SK-N-SH (cell line): Measurements from ENCODE around the gene DEPDC1B. TPM values are rescaled to one million over a fixed set of nuclear protein-coding genes. Genes with fewer than 3 reads are reported as not detected.

Source experiments
- CTCF ChIA-PET: fragments of 300-600, 350-600 bp; formaldehyde crosslinking; extraction: SDS; loops from one replicate; lab custom pipeline; 2021; lab: Yijun Ruan, JAX
- POLR2A ChIA-PET: fragments of 350-600 bp; sonication (Branson Sonifier 250); formaldehyde crosslinking; extraction: SDS; loops from one replicate; lab custom pipeline; 2020; ENCODE audit warnings: antibody characterized with exemption, inconsistent platforms; lab: Yijun Ruan, JAX
- DNase-seq: peaks from one replicate; pipeline ENCODE4 v3.0.0; 2012
- H2AFZ ChIP-seq: fragments of 200-600 bp; sonication (generic); 2 replicates; pipeline ENCODE4 v1.8.1; 2016; ENCODE audit warnings: antibody characterized with exemption, mild to moderate bottlenecking, low read depth
- H3F3A ChIP-seq: fragments of 200-600 bp; sonication (generic); replicated peaks from 2 replicates; pipeline ENCODE3; 2016; ENCODE audit warnings: antibody characterized with exemption, mild to moderate bottlenecking; ENCODE audit not compliant: insufficient read depth
- H3K27ac ChIP-seq, 2 experiments: fragments of 200-500 bp in 1 of 2; fragments of 200-600 bp in 1 of 2; sonication (Bioruptor generic) in 1 of 2; sonication (generic), shearing (Covaris generic) in 1 of 2; 2 replicates each; pipeline versions ENCODE4 v1.5.1 to v1.6.1; 2014 to 2016; ENCODE audit warnings: low read depth in 2 of 2, inconsistent platforms in 1 of 2, low read length in 1 of 2, mild to moderate bottlenecking in 1 of 2, mixed read lengths in 1 of 2
- H3K27me3 ChIP-seq: fragments of 200-600 bp; sonication (generic), shearing (Covaris generic); 2 replicates; pipeline ENCODE4 v1.6.1; 2016; ENCODE audit warnings: mixed run types; ENCODE audit not compliant: insufficient read depth
- H3K36me3 ChIP-seq, 2 experiments: fragments of 200-500 bp in 1 of 2; fragments of 200-600 bp in 1 of 2; sonication (Bioruptor generic) in 1 of 2; sonication (generic) in 1 of 2; replicated peaks in 1 of 2; 2 replicates each; pipeline versions ENCODE3 to v1.5.1; 2014 to 2016; ENCODE audit warnings: low read length in 1 of 2, mild to moderate bottlenecking in 1 of 2; ENCODE audit not compliant: insufficient read depth in 2 of 2, control insufficient read depth in 1 of 2
- H3K4me1 ChIP-seq, 2 experiments: fragments of 200-500 bp in 1 of 2; fragments of 200-600 bp in 1 of 2; sonication (Bioruptor generic) in 1 of 2; sonication (generic), shearing (Covaris generic) in 1 of 2; 2 replicates each; pipeline versions ENCODE4 v1.5.1 to v1.6.1; 2014 to 2016; ENCODE audit warnings: low read depth in 1 of 2, low read length in 1 of 2, mixed run types in 1 of 2; ENCODE audit not compliant: insufficient read depth in 2 of 2, control insufficient read depth in 1 of 2
- H3K4me2 ChIP-seq: fragments of 200-600 bp; sonication (generic), shearing (Covaris generic); 2 replicates; pipeline ENCODE4 v1.6.1; 2017; ENCODE audit warnings: mixed run types
- H3K4me3 ChIP-seq, 2 experiments: fragments of 200-500 bp in 1 of 2; fragments of 200-600 bp in 1 of 2; sonication (Bioruptor generic) in 1 of 2; sonication (generic), shearing (Covaris generic) in 1 of 2; 2 replicates each; pipeline versions ENCODE4 v1.5.1 to v1.8.1; 2014 to 2016; ENCODE audit warnings: low read depth in 2 of 2, inconsistent platforms in 1 of 2, low read length in 1 of 2, mild to moderate bottlenecking in 1 of 2, mixed read lengths in 1 of 2, moderate library complexity in 1 of 2
- H3K79me2 ChIP-seq: fragments of 200-600 bp; sonication (generic); 2 replicates; pipeline ENCODE4 v1.8.1; 2017; ENCODE audit warnings: mild to moderate bottlenecking; ENCODE audit not compliant: insufficient read depth
- H3K9ac ChIP-seq: fragments of 200-600 bp; sonication (generic); 2 replicates; pipeline ENCODE4 v1.6.1; 2017; ENCODE audit warnings: mixed run types
- H3K9me2 ChIP-seq: fragments of 200-600 bp; sonication (generic); 2 replicates; pipeline ENCODE4 v1.6.1; 2017; ENCODE audit warnings: mixed run types
- H3K9me3 ChIP-seq: fragments of 200-600 bp; sonication (generic); 2 replicates; pipeline ENCODE4 v1.6.1; 2017; ENCODE audit warnings: mixed run types, mild to moderate bottlenecking, moderate library complexity
- H4K20me1 ChIP-seq: fragments of 200-600 bp; sonication (generic); 2 replicates; pipeline ENCODE4 v1.6.1; 2017; ENCODE audit warnings: mild to moderate bottlenecking, mixed run types; ENCODE audit not compliant: insufficient read depth
- ELF1 ChIP-seq: IDR thresholded peaks from 2 replicates; pipeline ENCODE4 v1.4.0; 2012
- EP300 ChIP-seq, 2 experiments: IDR thresholded peaks; 2 replicates each; pipeline versions ENCODE4 v1.4.0 to v1.6.1; 2012; ENCODE audit warnings: borderline replicate concordance in 1 of 2, low read depth in 1 of 2, low read length in 1 of 2
- EZH2phosphoT487 ChIP-seq: fragments of 200-600 bp; sonication (generic); IDR thresholded peaks from 2 replicates; pipeline ENCODE4 v1.6.1; 2017; ENCODE audit warnings: low read depth, mixed run types, mild to moderate bottlenecking, antibody characterized with exemption, moderate library complexity, borderline replicate concordance
- FOSL2 ChIP-seq: IDR thresholded peaks from 2 replicates; pipeline ENCODE4 v1.4.0; 2012; ENCODE audit warnings: low read depth, mild to moderate bottlenecking, moderate library complexity, borderline replicate concordance
- FOXJ3 ChIP-seq: sonication (generic); formaldehyde crosslinking; IDR thresholded peaks from 2 replicates; pipeline ENCODE4 v1.5.1; 2020; ENCODE audit warnings: mild to moderate bottlenecking, missing genetic modification reagents
- FOXM1 ChIP-seq: IDR thresholded peaks from 2 replicates; pipeline ENCODE4 v1.4.0; 2012; ENCODE audit warnings: low read depth, mild to moderate bottlenecking
- GATA2 ChIP-seq: sonication (generic); formaldehyde crosslinking; IDR thresholded peaks from 2 replicates; pipeline ENCODE4 v1.5.0; 2020; ENCODE audit warnings: mild to moderate bottlenecking, missing genetic modification reagents
- JUND ChIP-seq: IDR thresholded peaks from 2 replicates; pipeline ENCODE4 v1.4.0; 2012
- MEF2A ChIP-seq: IDR thresholded peaks from 2 replicates; pipeline ENCODE4 v1.4.0; 2012; ENCODE audit warnings: low read depth, borderline replicate concordance
- NFIC ChIP-seq: IDR thresholded peaks from 2 replicates; pipeline ENCODE4 v1.4.0; 2012; ENCODE audit warnings: borderline replicate concordance
- POLR2AphosphoS5 ChIP-seq: IDR thresholded peaks from 2 replicates; pipeline ENCODE4 v1.6.1; 2012; ENCODE audit warnings: low read depth, low read length
- RAD21 ChIP-seq: IDR thresholded peaks from 2 replicates; pipeline ENCODE4 v1.6.1; 2012; ENCODE audit warnings: mild to moderate bottlenecking, low read length
- RCOR1 ChIP-seq: fragments of 150-350 bp; IDR thresholded peaks from 2 replicates; pipeline ENCODE4 v1.6.1; 2017; ENCODE audit warnings: antibody characterized with exemption, low read length
- RFX5 ChIP-seq: IDR thresholded peaks from 2 replicates; pipeline ENCODE4 v1.6.1; 2012; ENCODE audit warnings: mild to moderate bottlenecking, improper control_type of control experiment, low read length
- SMC3 ChIP-seq: IDR thresholded peaks from 2 replicates; pipeline ENCODE4 v1.6.1; 2012; ENCODE audit warnings: low read depth, low read length, improper control_type of control experiment
- TCF12 ChIP-seq: IDR thresholded peaks from 2 replicates; pipeline ENCODE4 v1.4.0; 2012
- YY1 ChIP-seq: IDR thresholded peaks from 2 replicates; pipeline ENCODE4 v1.4.0; 2012; ENCODE audit warnings: low read depth, mild to moderate bottlenecking
- WGBS: methylation state at CpG from one replicate; pipeline ENCODE4 v1.1.6; 2017; ENCODE audit warnings: low lambda C conversion rate; 5-methylcytosine and 5-hydroxymethylcytosine counted together
- polyA plus RNA-seq, 3 experiments: library from polyadenylated mRNA; depleted of rRNA; stranded (reverse); fragments of >200 nt; gene quantifications; 2 replicates each; pipeline ENCODE4 v1.2.3, GENCODE V29; 2012
- TF ChIP-seq, protein P1 (sequence below): IDR thresholded peaks from 2 replicates; pipeline ENCODE4 v1.4.0; 2012; ENCODE audit warnings: low read depth, borderline replicate concordance
- TF ChIP-seq, protein P2 (sequence below): IDR thresholded peaks from 2 replicates; pipeline ENCODE4 v1.6.1; 2012; ENCODE audit warnings: mild to moderate bottlenecking, low read depth, low read length, moderate library complexity
- TF ChIP-seq, protein P3 (sequence below): fragments of 150-350 bp; IDR thresholded peaks from 2 replicates; pipeline ENCODE4 v1.6.1; 2017; ENCODE audit warnings: antibody characterized with exemption, low read length, low read depth, borderline replicate concordance
- TF ChIP-seq, protein P4 (sequence below): IDR thresholded peaks from 2 replicates; pipeline ENCODE4; 2012
- TF ChIP-seq, protein P5 (sequence below): fragments of 150-350 bp; IDR thresholded peaks from 2 replicates; pipeline ENCODE4 v1.6.1; 2016; ENCODE audit warnings: mild to moderate bottlenecking, low read depth, low read length

Gene DEPDC1B
- polyA plus RNA-seq, 1 of the 3 experiments (the other 2 are of a cell fraction): 4.7 TPM

DNA sequence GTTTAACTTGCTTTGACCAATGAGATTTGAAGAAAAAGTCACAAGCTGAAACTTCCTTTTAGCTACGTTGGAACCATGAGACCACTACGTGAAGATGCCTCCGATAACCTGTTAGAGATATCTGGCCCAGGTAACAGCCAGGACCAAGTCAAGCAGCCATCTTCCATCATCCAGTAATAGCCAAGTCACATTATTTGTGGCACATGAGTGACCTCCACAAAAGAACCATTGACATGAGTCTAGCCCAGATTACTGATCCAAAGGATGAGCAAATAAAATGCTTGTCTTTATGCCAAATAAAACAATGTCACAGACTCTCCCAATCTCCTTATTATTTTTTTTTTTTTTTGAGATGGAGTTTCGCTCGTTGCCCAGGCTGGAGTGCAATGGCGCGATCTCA, 1.6 kb downstream of the DEPDC1B start:
- Histone ChIP-seq H3K4me3 (peak overlapping the region in 1 of 2 experiments; percentile 96; a peak in 1 of 4 replicates), H3K27me3 (no peaks in the 10 kb centered on the region; the same call in 1 of the 2 replicates), H2AFZ (peak overlapping the region; percentile 100; the same call in 1 of the 2 replicates), H3K79me2 (peaks cover 57% of the 10 kb centered on the region), H3K9me3 (no peaks in the 10 kb centered on the region), H3K27ac (0 out of 4 replicates have a peak overlapping the region, but pooled peaks of 1 of the 2 experiments have one; percentile 75), H3K9ac (no peak overlapping the region), H3F3A (peaks cover 12% of the 10 kb centered on the region), H3K4me2 (peak overlapping the region; percentile 83), H3K36me3 (no peaks in the 10 kb centered on the region), H3K4me1 (peaks cover 8 to 11% of the 10 kb centered on the region in 2 experiments; a peak in 3 of 4 replicates), H3K9me2 (no peaks in the 10 kb centered on the region), H4K20me1 (no peaks in the 10 kb centered on the region)
- ChIA-PET POLR2A (interaction anchor here (1.0 kb wide), 1 partner anchor 146 kb away, joined by 4 read pairs; the partner anchor contains the start of gene ELOVL7), CTCF (interaction anchor here (1.2 to 5.2 kb wide), 5 partner anchors 10 to 1236 kb away, joined by 3 to 51 read pairs (median 12); no protein-coding TSS in a partner anchor)
- TF ChIP-seq RCOR1 (no peak), TCF12 (no peak), FOXM1 (no peak), EP300 (IDR thresholded peaks at IDR 0.05; ENCODE audit: borderline replicate concordance in 1 of 2, low read depth in 1 of 2, low read length in 1 of 2) (no peak), YY1 (no peak), POLR2AphosphoS5 (no peak), SMC3 (no peak), FOSL2 (no peak), FOXJ3 (CRISPR knock-in tag) (no peak), EZH2phosphoT487 (no peak), JUND (no peak), MEF2A (no peak), RAD21 (no peak)
- no peak for DNase-seq
- 97% methylated on average over 7 of the region's 7 CpGs for WGBS

DNA sequence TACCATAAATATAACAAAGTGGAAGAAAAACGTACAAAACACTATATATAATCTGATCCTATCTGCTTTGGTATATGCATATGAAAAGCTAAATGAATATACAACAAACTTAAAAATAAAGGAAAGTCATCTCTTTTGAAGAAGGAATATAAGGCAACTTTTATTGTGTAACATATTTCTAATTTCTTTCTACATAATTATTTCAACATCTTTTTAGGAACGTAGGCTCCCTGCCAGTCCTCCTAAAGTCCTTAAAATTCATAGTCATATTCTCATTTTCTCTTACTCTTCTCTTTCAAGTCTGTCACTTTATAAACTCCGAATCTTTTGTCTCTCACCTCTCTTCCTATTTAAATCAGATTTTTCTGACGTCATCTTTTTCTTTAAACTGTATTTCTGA, 9.6 kb downstream of the DEPDC1B start:
- H3K4me2 ChIP-seq: no peak overlapping the region
- no peaks in the 10 kb centered on the region for H3K27me3 ChIP-seq
- 93% methylated on average over 4 of the region's 4 CpGs for WGBS
- H3K79me2 ChIP-seq: peaks cover 74% of the 10 kb centered on the region
- no peaks in the 10 kb centered on the region for H3F3A ChIP-seq
- H3K9ac ChIP-seq: no peak overlapping the region
- H3K36me3 ChIP-seq: no peaks in the 10 kb centered on the region
- peaks cover 0 to 4% of the 10 kb centered on the region in 2 experiments; a peak in 2 of 4 replicates for H3K4me1 ChIP-seq
- no peaks in the 10 kb centered on the region for H4K20me1 ChIP-seq
- no peaks in the 10 kb centered on the region for H3K9me2 ChIP-seq
- CTCF ChIA-PET: interaction anchor here (1.5 to 1.6 kb wide), 2 partner anchors 10 to 13 kb away, joined by 4 to 5 read pairs; partner anchors contain the start of gene DEPDC1B
- no peak overlapping the region for H2AFZ ChIP-seq
- H3K27ac ChIP-seq: no peak overlapping the region
- POLR2A ChIA-PET: no interaction called here
- no peaks in the 10 kb centered on the region for H3K9me3 ChIP-seq
- no peak overlapping the region for H3K4me3 ChIP-seq
- no peak for DNase-seq
- TF ChIP-seq, protein P1, sequence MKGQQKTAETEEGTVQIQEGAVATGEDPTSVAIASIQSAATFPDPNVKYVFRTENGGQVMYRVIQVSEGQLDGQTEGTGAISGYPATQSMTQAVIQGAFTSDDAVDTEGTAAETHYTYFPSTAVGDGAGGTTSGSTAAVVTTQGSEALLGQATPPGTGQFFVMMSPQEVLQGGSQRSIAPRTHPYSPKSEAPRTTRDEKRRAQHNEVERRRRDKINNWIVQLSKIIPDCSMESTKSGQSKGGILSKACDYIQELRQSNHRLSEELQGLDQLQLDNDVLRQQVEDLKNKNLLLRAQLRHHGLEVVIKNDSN: no peak
- TF ChIP-seq, protein P2, sequence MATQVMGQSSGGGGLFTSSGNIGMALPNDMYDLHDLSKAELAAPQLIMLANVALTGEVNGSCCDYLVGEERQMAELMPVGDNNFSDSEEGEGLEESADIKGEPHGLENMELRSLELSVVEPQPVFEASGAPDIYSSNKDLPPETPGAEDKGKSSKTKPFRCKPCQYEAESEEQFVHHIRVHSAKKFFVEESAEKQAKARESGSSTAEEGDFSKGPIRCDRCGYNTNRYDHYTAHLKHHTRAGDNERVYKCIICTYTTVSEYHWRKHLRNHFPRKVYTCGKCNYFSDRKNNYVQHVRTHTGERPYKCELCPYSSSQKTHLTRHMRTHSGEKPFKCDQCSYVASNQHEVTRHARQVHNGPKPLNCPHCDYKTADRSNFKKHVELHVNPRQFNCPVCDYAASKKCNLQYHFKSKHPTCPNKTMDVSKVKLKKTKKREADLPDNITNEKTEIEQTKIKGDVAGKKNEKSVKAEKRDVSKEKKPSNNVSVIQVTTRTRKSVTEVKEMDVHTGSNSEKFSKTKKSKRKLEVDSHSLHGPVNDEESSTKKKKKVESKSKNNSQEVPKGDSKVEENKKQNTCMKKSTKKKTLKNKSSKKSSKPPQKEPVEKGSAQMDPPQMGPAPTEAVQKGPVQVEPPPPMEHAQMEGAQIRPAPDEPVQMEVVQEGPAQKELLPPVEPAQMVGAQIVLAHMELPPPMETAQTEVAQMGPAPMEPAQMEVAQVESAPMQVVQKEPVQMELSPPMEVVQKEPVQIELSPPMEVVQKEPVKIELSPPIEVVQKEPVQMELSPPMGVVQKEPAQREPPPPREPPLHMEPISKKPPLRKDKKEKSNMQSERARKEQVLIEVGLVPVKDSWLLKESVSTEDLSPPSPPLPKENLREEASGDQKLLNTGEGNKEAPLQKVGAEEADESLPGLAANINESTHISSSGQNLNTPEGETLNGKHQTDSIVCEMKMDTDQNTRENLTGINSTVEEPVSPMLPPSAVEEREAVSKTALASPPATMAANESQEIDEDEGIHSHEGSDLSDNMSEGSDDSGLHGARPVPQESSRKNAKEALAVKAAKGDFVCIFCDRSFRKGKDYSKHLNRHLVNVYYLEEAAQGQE: no peak
- no peak for TF ChIP-seq RFX5
- TF ChIP-seq, protein P3, sequence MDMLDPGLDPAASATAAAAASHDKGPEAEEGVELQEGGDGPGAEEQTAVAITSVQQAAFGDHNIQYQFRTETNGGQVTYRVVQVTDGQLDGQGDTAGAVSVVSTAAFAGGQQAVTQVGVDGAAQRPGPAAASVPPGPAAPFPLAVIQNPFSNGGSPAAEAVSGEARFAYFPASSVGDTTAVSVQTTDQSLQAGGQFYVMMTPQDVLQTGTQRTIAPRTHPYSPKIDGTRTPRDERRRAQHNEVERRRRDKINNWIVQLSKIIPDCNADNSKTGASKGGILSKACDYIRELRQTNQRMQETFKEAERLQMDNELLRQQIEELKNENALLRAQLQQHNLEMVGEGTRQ: no peak
- no peak for TF ChIP-seq ELF1
- TF ChIP-seq SMC3: no peak
- no peak for TF ChIP-seq NFIC
- no peak for TF ChIP-seq EZH2phosphoT487
- TF ChIP-seq, protein P4, sequence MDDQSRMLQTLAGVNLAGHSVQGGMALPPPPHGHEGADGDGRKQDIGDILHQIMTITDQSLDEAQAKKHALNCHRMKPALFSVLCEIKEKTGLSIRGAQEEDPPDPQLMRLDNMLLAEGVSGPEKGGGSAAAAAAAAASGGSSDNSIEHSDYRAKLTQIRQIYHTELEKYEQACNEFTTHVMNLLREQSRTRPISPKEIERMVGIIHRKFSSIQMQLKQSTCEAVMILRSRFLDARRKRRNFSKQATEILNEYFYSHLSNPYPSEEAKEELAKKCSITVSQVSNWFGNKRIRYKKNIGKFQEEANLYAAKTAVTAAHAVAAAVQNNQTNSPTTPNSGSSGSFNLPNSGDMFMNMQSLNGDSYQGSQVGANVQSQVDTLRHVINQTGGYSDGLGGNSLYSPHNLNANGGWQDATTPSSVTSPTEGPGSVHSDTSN: no peak
- TF ChIP-seq GATA2 (CRISPR knock-in tag): no peak
- TF ChIP-seq, protein P5, sequence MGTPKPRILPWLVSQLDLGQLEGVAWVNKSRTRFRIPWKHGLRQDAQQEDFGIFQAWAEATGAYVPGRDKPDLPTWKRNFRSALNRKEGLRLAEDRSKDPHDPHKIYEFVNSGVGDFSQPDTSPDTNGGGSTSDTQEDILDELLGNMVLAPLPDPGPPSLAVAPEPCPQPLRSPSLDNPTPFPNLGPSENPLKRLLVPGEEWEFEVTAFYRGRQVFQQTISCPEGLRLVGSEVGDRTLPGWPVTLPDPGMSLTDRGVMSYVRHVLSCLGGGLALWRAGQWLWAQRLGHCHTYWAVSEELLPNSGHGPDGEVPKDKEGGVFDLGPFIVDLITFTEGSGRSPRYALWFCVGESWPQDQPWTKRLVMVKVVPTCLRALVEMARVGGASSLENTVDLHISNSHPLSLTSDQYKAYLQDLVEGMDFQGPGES: no peak
- no peak for TF ChIP-seq YY1
